Activated T-cell treated with anti-CD3 and anti-CD28 coated beads for 4 hours (primary cell): Measurements from ENCODE around the gene GPATCH4.
A peak's percentile ranks its signal among the peaks of the same experiment; 100 is the strongest.
"Not testable (repeated sequence)": the region's sequence is repeated elsewhere in the genome, so short reads cannot be mapped to it uniquely, and the experiment has no call there.

ENCODE experiments used
- DNase-seq: peaks from one replicate; pipeline ENCODE4 v3.0.0-alpha.2; 2020

GPATCH4 gene

GRCh38 chr1:156594190-156594589 lies 7.1 kb downstream of the GPATCH4 start:
- no peak for DNase-seq

- no peak for DNase-seq
Measured at GRCh38 chr1:156593661-156593989, 7.7 kb downstream of the GPATCH4 start.

GRCh38 chr1:156592910-156593660 lies 8.2 kb downstream of the GPATCH4 start:
- no peak for DNase-seq

- DNase-seq, result no peak
Measured at GRCh38 chr1:156592158-156592909, 8.9 kb downstream of the GPATCH4 start.

- DNase-seq, result peak; percentile 62
Measured at GRCh38 chr1:156591432-156592157, 9.7 kb downstream of the GPATCH4 start, which contains the start of gene NAXE. NAXE (plus strand) TSS chr1:156591776; CDS start chr1:156591805, 29 bp downstream.

- DNase-seq, result no peak
Measured at GRCh38 chr1:156591181-156591431, 10.2 kb downstream of the GPATCH4 start.

- DNase-seq, result no peak
Measured at GRCh38 chr1:156590326-156591180, 10.7 kb downstream of the GPATCH4 start.

GRCh38 chr1:156589546-156589945 lies 11.7 kb downstream of the GPATCH4 start:
- no peak for DNase-seq

- not testable (repeated sequence) for DNase-seq
Measured at GRCh38 chr1:156587927-156588326, 13.4 kb downstream of the GPATCH4 start.

- no peak for DNase-seq
Measured at GRCh38 chr1:156586892-156587477, 14.3 kb downstream of the GPATCH4 start.

GRCh38 chr1:156586323-156586722 lies 15.0 kb downstream of the GPATCH4 start:
- DNase-seq, result no peak

GRCh38 chr1:156584813-156585212 lies 16.5 kb downstream of the GPATCH4 start:
- no peak for DNase-seq

GRCh38 chr1:156583821-156584622 lies 17.3 kb downstream of the GPATCH4 start:
- DNase-seq, result peak; percentile 75

- DNase-seq, result no peak
Measured at GRCh38 chr1:156582388-156583017, 18.8 kb downstream of the GPATCH4 start.

GRCh38 chr1:156581661-156582387 lies 19.5 kb downstream of the GPATCH4 start:
- no peak for DNase-seq

GRCh38 chr1:156579472-156579871 lies 21.8 kb downstream of the GPATCH4 start, which contains the start of gene TTC24:
TTC24 (plus strand) TSS chr1:156579723; CDS start chr1:156581365, 1,642 bp downstream.
- no peak for DNase-seq

GRCh38 chr1:156578055-156578454 lies 23.2 kb downstream of the GPATCH4 start:
- DNase-seq, result no peak

GRCh38 chr1:156577550-156577949 lies 23.7 kb downstream of the GPATCH4 start:
- no peak for DNase-seq

GRCh38 chr1:156574039-156574633 lies 27.1 kb downstream of the GPATCH4 start:
- DNase-seq, result no peak

- no peak for DNase-seq
Measured at GRCh38 chr1:156572663-156573018, 28.6 kb downstream of the GPATCH4 start.
